H7 (cell line): ENCODE results near the gene MICU1. TPM values are rescaled to one million over a fixed set of nuclear protein-coding genes. Genes with fewer than 3 reads are reported as not detected.

ENCODE experiments used
- DNase-seq: peaks from one replicate; pipeline ENCODE4 v3.0.0; 2012
- H3K27me3 ChIP-seq: 2 replicates; pipeline ENCODE4 v1.6.0; 2011; ENCODE audit warnings: mild to moderate bottlenecking, low read length; ENCODE audit not compliant: control insufficient read depth, insufficient read depth
- H3K36me3 ChIP-seq: replicated peaks from 2 replicates; pipeline ENCODE4 v1.5.1; 2011; ENCODE audit warnings: low read length; ENCODE audit not compliant: control insufficient read depth, insufficient read depth
- H3K4me3 ChIP-seq: 2 replicates; pipeline ENCODE4 v1.5.1; 2011; ENCODE audit warnings: low read depth, mild to moderate bottlenecking, control low read depth, low read length, moderate library complexity; ENCODE audit not compliant: insufficient read depth
- total RNA-seq: library from RNA; depleted of rRNA; stranded (reverse); fragments of >200 nt; shearing (Covaris generic); gene quantifications from 2 replicates; pipeline ENCODE4 v1.2.3, GENCODE V29; 2014

Gene MICU1
- total RNA-seq, 1 experiment from 2014 or later: 41.0 TPM

DNA sequence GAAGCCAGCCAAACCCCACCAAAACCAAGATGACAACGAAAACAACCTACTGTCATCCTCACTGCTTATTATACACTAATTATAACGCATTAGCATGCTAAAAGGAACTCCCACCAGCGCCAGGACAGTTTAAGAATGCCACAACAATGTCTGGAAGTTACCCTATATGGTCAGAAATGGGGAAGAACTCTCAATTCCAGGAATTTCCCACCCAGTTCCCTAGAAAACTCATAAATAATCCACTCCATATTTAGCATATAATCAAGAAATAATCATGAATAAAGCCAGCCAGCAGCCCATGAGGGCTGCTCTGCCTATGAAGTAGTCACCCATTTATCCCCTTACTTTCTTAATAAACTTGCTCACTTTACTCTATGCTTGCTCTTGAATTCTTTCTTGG lies 20.8 kb downstream of the MICU1 start:
- DNase-seq: no peak
- Histone ChIP-seq H3K27me3 (no peaks in the 10 kb centered on the region), H3K36me3 (no peaks in the 10 kb centered on the region), H3K4me3 (no peak overlapping the region)

DNA sequence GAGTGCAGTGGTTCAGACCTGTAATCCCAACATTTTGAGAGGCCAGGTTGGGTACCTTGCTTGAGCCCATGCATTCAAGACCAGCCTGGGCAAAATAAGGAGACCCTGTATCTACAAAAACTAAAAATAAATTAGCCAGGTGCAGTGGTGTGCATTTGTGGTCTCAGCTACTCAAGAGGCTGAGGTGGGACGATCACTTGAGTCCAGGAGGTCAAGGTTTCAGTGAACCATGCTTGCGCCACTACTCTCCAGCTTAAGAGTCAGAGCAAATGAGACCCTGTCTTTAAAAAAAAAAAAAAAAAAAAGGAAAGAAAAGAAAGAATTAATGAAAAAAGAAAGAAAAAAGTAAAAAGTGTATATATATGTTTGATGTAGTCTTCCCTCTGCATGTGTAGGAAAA lies 24.7 kb downstream of the MICU1 start:
- no peaks in the 10 kb centered on the region for H3K36me3 ChIP-seq
- H3K27me3 ChIP-seq: no peaks in the 10 kb centered on the region
- H3K4me3 ChIP-seq: no peak overlapping the region
- no peak for DNase-seq

DNA sequence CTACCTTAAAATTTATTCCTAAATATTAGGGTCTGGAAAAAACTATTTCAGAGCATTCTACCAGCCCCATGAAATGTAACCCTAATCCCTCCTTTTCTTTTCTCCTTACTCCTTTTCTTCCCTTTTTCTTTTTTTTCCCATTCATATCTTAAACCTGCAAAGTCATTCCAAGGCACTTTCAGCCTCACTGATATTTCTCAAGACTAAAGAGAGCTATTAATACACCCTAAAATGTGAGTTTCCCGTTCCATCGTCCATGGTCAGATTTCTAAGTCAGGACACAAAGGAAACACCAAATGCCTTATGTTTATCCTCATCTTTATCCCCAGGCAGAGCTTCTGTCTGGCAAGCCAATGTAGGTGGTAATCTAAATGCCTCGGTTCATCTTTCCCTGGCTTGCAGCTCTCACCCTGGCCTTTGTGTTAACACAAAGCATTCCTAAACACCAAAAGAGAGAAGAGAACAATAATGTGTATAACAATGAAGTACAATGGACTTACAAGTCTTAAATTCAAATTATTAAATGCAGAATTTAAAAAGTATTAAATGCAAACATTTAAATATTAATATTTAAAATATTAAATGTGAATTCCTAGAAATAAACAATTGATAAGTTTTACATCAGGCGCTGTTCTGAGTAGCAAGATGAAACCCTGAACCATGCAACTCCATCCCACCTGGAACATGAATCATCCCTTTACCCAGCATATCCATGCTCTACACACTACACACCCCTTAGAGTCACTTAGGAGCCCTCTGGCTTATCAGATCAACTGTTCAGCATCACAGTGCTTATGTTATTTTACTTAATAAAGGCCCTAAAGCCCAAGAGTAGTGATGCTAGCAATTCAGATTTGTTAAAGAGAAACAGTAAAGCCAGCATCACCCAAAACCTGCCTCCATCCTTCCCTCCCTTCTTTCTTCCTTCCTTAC lies 26.8 kb downstream of the MICU1 start:
- H3K36me3 ChIP-seq: no peaks in the 10 kb centered on the region
- no peak overlapping the region for H3K4me3 ChIP-seq
- H3K27me3 ChIP-seq: no peaks in the 10 kb centered on the region
- DNase-seq: peak; percentile 33

DNA sequence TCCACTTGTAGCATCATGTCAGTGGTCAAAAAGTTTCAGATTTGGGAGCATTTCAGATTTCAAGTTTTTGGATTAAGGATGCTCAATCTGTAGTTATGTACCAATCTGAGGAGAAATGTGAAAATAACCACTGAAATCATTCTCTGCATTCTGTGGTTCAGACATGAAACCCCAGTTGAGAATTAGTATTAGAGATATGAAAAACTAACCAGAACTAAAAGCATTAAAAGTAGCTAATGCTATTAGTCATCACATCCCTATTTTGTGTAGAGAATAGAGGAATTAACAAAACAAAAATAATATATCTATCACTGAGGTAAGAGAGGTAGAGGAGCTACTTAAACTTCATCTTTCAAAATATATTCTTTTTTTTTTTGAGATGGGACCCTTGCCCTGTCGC lies 28.0 kb downstream of the MICU1 start:
- Histone ChIP-seq H3K36me3 (no peaks in the 10 kb centered on the region), H3K4me3 (no peak overlapping the region), H3K27me3 (no peaks in the 10 kb centered on the region)
- DNase-seq: no peak

DNA sequence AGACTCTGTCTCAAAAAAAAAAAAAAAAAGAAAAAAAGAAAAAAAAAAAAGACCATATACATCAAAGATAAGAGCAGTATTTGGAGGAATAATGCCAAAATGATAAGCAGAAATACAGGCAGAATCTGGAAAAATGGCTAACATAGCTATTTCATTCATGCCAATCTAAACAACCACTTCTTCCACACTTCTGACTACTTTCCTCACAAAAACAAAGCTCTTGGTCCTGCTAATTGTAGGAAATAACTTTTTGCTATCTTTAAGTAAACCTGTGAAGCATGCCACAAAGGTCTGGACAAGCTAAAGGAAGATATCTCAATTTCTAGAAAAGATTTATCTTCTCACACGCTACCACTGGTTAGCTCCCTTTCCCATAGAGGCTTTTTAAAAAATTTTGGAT lies 30.4 kb downstream of the MICU1 start:
- Histone ChIP-seq H3K4me3 (no peak overlapping the region), H3K27me3 (no peaks in the 10 kb centered on the region), H3K36me3 (no peaks in the 10 kb centered on the region)
- DNase-seq: no peak

DNA sequence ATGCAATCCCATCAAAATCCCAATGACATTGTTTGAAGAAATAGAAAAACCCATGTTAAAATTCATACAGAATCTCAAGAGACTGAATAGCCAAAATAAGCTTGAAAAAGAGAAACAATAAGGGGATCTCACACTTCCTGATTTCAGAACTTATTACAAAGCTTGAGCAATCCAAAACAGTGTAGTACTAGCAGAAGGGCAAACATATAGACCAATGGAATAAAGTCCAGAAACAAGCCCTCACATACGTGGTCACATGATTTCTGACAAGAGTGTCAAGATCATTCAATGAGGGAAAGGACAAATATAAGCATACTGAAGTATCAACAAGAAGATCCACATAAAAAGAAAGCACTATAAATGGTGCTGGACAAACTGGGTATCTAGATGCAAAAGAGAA lies 31.9 kb downstream of the MICU1 start:
- H3K36me3 ChIP-seq: no peaks in the 10 kb centered on the region
- H3K4me3 ChIP-seq: no peak overlapping the region
- no peaks in the 10 kb centered on the region for H3K27me3 ChIP-seq
- DNase-seq: no peak

DNA sequence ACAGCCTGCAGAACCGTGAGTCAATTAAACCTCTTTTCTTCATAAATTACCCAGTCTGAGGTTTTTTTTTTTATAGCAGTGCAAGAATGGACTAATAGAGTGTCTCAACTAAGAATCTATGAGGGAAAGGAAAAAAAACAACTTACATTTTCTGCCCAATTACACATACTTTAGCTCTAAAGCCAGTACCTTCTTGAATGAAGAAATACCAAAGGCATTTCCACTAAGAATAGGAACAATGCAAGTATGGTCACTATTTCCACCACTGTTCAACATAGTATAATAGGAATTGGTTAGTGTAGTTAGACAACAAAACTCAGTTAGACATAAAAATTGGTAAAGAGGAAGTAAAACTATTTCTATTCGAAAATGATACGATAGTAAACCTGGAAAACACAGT lies 37.6 kb downstream of the MICU1 start:
- H3K36me3 ChIP-seq: no peaks in the 10 kb centered on the region
- DNase-seq: no peak
- H3K27me3 ChIP-seq: no peaks in the 10 kb centered on the region
- no peak overlapping the region for H3K4me3 ChIP-seq

DNA sequence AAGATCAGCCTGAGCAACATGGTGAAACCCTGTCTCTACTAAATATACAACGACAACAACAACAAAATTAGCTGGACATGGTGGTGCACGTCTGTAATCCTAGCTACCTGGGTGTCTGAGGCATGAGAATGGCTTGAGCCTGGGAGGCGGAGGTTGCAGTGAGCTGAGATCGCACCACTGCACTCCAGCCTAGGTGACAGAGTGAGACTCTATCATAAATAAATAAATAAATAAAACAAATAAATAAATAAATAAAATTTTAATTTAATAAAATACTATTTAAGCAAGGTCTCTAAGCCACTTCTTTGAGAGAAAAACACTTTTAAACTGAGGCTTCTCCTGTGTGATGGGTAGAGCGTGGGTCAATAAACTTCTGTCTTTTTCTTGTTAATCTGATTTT lies 38.3 kb downstream of the MICU1 start:
- no peak for DNase-seq
- Histone ChIP-seq H3K36me3 (no peaks in the 10 kb centered on the region), H3K4me3 (no peak overlapping the region), H3K27me3 (no peaks in the 10 kb centered on the region)

DNA sequence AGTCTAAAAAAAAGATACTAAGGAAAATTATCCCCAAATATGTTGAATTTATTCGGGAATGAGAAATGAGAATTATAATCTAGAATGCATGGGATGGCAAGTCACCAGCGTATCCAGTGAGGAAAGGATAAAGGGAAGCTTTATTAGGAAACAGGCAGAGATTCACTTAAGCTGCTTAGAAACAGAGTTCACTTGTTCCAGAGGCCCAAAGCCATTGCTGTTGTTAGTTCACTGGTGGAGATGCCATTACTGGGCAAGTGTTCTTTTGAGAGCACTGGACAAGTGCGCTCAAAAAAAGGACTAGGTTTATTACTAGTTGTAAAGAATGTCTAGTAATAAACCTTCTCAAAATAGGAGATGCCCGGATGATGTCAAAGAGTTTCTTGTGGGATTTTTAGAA lies 51.2 kb downstream of the MICU1 start:
- DNase-seq: no peak
- no peaks in the 10 kb centered on the region for H3K27me3 ChIP-seq
- no peaks in the 10 kb centered on the region for H3K36me3 ChIP-seq
- no peak overlapping the region for H3K4me3 ChIP-seq

DNA sequence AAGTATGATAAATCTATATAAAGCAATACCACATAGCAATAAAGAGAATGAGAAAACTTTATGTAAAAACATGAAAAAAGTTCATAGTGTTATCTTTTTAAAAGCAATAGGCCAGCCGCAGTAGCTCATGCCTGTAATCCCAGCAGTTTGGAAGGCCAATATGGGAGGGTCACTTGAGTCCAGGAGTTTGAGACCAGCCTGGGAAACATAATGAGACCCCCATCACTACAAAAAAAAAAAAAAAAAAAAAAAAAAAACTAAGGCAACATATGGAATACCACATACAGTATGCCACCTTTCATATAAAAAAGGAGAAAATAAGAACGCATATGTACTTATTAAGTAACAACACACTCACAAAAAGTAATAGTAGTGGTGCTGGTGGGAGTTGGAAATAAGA lies 52.8 kb downstream of the MICU1 start:
- DNase-seq: no peak
- H3K36me3 ChIP-seq: no peaks in the 10 kb centered on the region
- H3K27me3 ChIP-seq: no peaks in the 10 kb centered on the region
- no peak overlapping the region for H3K4me3 ChIP-seq

DNA sequence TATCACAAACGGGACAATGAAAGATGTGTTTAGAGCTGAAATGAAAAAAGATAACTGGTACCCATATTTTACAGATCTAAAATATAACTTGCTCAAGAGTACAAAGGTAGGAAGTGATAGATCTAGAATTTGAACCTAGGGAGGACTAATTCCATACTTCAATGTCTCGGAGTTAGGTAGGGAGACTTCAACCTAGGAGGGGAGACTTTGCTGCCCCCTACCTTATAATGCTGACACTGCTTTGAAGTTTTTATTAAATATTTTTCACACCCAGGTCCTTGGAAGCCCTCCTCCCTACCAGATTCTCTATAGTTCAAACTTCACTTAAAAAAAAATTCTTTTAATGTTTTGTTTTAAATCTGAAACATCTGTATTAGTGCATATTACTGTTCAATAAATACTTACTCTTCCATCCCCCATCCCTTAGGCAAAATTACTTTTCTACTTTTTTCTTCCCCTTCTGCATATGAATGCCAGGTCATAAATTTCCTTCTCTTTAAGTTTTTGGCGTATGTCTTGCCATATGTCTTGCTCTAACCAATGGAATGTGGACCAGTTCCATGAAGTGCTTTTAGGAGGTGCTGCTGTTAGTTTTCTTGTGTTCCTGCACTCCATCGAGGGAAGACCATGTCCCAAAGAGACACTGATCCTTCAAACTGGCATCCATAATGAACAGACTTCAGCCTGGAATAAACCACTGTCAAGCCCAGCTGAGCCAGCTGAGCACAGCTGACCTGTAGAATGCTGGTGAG lies 57.8 kb downstream of the MICU1 start:
- peak; percentile 43 for DNase-seq
- Histone ChIP-seq H3K36me3 (no peaks in the 10 kb centered on the region), H3K4me3 (no peak overlapping the region), H3K27me3 (no peaks in the 10 kb centered on the region)

DNA sequence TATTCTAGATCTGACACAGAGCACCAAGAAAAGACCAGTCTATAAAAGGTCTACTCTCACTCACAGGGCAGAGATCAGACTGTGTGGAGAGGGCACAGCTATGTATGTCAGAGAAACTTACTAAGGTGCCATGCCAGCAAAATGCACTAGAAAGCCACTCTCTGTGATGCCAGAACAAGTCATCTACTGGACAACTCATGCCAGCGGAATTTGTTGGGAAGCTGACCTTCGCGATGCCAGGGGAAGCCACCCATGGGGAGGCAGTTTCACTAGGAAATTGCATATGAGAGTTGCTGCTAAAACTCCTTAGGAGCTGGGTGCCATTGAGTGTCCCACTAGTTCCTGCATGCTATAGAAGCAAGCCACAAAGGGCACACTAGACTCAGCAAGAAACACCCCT lies 58.5 kb downstream of the MICU1 start:
- no peak for DNase-seq
- Histone ChIP-seq H3K36me3 (no peaks in the 10 kb centered on the region), H3K4me3 (no peak overlapping the region), H3K27me3 (no peaks in the 10 kb centered on the region)

DNA sequence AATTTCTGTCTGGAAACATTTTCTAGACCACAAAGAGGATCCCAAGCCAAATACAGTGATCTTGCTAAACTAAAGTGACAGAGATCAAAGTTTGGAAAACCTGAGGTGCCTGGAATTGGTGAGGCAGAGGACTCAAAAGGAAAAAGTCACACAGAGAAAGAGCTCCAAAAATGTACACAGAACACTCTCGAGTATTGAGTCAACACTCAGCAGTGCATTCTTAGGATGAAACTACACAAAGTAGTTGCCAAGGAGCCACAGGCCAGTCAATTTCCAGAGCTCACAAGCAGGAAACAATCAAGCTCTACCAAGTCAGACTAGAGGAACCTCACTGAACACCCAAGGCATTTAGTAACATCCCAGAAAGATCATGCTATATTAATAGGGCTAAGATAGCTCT lies 61.3 kb downstream of the MICU1 start:
- Histone ChIP-seq H3K36me3 (peaks cover 3% of the 10 kb centered on the region), H3K4me3 (no peak overlapping the region), H3K27me3 (no peaks in the 10 kb centered on the region)
- no peak for DNase-seq

DNA sequence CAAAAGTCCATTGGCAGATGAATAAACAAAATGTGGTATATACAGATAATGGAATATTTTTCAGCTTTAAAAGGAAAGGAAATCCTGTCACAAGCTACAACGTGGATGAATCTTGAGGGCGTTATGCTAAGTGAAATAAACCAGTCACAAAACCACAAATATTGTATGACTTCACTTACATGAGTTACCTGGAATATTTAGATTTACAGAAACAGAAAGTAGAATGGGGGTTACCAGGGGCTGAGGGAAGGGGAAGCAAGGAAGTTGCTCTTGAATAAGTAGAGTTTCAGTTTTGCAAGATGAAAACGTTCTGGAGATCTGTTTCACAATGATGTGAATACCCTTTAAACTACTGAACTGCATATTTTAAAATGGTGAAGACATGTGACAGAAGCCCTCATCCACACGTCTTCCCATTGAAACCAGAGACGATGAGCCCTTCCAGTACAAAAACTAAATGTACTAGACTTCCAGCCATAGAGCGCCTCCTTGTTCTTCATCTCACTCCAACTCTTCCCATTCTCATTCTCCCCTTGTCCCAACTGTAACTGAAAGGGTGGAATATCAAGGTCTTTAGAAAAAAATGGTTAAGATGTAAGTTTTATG lies 62.4 kb downstream of the MICU1 start:
- Histone ChIP-seq H3K4me3 (no peak overlapping the region), H3K27me3 (no peaks in the 10 kb centered on the region), H3K36me3 (peaks cover 3% of the 10 kb centered on the region)
- DNase-seq: no peak

DNA sequence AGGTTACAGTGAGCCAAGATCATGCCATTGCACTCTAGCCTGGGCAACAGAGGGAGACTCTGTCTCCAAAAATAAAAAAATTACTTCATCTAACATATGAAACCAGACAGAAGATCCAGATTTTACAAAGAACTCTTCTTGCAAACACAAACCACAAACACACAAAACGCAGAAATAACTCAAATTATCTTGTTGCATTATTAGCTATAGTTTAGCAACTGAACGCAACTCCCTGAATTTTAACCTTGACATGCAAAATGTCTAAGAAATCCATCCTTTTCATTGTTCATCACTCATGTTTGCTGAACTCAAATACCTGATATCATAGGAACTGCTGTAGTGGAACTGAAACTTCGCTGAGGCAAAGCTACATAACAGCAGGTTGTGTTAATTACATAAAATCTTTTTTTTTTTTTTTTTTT lies 64.1 kb downstream of the MICU1 start:
- Histone ChIP-seq H3K36me3 (peaks cover 3% of the 10 kb centered on the region), H3K27me3 (no peaks in the 10 kb centered on the region), H3K4me3 (no peak overlapping the region)
- no peak for DNase-seq
